ENCODE data around the gene MS4A15. TPM values are rescaled to one million over a fixed set of nuclear protein-coding genes. Genes with fewer than 3 reads are reported as not detected.

The MS4A15 gene
- total RNA-seq, 1 donor from 2014 or later: not detected

DNA sequence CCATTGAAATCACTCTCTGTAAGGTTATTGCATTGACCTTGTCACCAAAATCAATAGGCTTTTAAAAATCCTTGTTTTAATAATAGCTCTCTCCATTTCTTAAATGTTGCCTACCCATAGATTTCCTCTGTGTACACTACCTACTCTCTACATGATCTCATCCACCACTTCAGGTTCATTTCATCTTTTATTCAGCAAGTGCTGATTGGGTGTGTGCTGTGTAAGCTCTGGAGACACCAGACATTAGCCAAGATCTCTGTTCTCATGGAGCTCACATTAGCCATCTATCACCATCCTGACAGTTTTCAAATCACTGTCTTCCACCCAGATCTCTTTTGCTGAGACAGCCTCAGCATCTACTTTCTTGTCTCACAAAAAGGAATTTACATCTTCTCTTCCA lies 24.1 kb downstream of the MS4A15 start:
- H3F3A ChIP-seq (ENCODE audit: low read depth): no peaks in the 10 kb centered on the region
- no peak overlapping the region for H3K9ac ChIP-seq
- no peak overlapping the region for H3K4me2 ChIP-seq
- H3K4me1 ChIP-seq: no peaks in the 10 kb centered on the region
- TF ChIP-seq EZH2phosphoT487 (IDR thresholded peaks at IDR 0.05) (no peak), EZH2 (IDR thresholded peaks at IDR 0.05) (no peak)
- TF ChIP-seq, protein P1, sequence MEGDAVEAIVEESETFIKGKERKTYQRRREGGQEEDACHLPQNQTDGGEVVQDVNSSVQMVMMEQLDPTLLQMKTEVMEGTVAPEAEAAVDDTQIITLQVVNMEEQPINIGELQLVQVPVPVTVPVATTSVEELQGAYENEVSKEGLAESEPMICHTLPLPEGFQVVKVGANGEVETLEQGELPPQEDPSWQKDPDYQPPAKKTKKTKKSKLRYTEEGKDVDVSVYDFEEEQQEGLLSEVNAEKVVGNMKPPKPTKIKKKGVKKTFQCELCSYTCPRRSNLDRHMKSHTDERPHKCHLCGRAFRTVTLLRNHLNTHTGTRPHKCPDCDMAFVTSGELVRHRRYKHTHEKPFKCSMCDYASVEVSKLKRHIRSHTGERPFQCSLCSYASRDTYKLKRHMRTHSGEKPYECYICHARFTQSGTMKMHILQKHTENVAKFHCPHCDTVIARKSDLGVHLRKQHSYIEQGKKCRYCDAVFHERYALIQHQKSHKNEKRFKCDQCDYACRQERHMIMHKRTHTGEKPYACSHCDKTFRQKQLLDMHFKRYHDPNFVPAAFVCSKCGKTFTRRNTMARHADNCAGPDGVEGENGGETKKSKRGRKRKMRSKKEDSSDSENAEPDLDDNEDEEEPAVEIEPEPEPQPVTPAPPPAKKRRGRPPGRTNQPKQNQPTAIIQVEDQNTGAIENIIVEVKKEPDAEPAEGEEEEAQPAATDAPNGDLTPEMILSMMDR (IDR thresholded peaks at IDR 0.05): no peak
- Mint-ChIP-seq H3K27me3 (ENCODE audit: insufficient read depth, low read depth) (peaks cover 6% of the 10 kb centered on the region), H3K27ac (no peak overlapping the region), H3K4me1 (peaks cover 11% of the 10 kb centered on the region), H3K36me3 (no peaks in the 10 kb centered on the region), H3K9me3 (no peaks in the 10 kb centered on the region), H3K4me3 (no peak overlapping the region)
- no peak overlapping the region for H2AFZ ChIP-seq (replicated peaks)
- no peak overlapping the region for H3K4me3 ChIP-seq
- no peaks in the 10 kb centered on the region for H3K36me3 ChIP-seq
- H3K27me3 ChIP-seq: no peaks in the 10 kb centered on the region
- no peaks in the 10 kb centered on the region for H4K20me1 ChIP-seq (ENCODE audit: low read depth)
- no peaks in the 10 kb centered on the region for H3K79me2 ChIP-seq (ENCODE audit: low read depth)
- H3K9me3 ChIP-seq (ENCODE audit: low read depth): no peaks in the 10 kb centered on the region
- DNase-seq (ENCODE audit: low spot score): no peak
- H3K27ac ChIP-seq: no peak overlapping the region

DNA sequence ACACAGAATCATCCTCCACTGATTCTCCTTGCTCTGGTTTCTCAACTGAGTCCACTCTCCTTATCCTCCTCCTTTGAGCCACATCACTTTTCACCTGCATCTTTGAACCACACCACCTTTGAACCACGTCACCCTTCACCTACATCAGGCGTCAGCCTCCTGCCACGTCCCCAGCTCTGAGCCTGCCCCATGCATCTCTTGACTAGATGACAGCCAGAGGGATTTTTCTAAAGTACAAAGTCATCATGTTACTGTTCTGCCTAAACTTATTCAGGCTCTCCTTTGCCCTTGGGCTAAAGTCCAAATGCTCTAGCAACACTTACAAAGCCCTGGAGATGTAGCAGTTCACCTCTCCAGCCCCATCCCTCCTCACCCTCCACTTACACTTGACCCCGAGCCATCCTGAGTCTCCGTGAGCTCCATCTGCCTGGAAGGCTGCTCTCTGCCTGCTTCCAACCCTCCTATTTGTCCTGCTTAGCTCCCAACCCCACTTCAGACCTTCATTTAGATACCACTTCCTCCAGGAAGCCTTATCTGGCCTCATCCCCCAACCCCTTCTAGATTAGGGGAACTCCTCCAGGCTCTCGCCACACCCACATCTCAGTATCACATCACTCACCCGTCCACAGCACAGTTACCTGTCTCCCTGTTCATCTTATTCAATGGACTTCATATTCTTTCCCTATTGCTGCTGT lies 24.8 kb downstream of the MS4A15 start:
- no peak overlapping the region for H2AFZ ChIP-seq (replicated peaks)
- H3K27ac ChIP-seq: no peak overlapping the region
- H3K36me3 ChIP-seq: no peaks in the 10 kb centered on the region
- no peaks in the 10 kb centered on the region for H3K27me3 ChIP-seq
- H3K9me3 ChIP-seq (ENCODE audit: low read depth): no peaks in the 10 kb centered on the region
- no peaks in the 10 kb centered on the region for H4K20me1 ChIP-seq (ENCODE audit: low read depth)
- H3K4me1 ChIP-seq: no peaks in the 10 kb centered on the region
- H3K4me3 ChIP-seq: no peak overlapping the region
- H3K27ac Mint-ChIP-seq: no peak overlapping the region
- no peak overlapping the region for H3K4me3 Mint-ChIP-seq
- TF ChIP-seq EZH2 (IDR thresholded peaks at IDR 0.05) (no peak), EZH2phosphoT487 (IDR thresholded peaks at IDR 0.05) (no peak)
- TF ChIP-seq, protein P1 (IDR thresholded peaks at IDR 0.05): no peak
- no peaks in the 10 kb centered on the region for H3F3A ChIP-seq (ENCODE audit: low read depth)
- H3K27me3 Mint-ChIP-seq (ENCODE audit: insufficient read depth, low read depth): peaks cover 5% of the 10 kb centered on the region
- no peaks in the 10 kb centered on the region for H3K36me3 Mint-ChIP-seq
- no peak for DNase-seq (ENCODE audit: low spot score)
- no peaks in the 10 kb centered on the region for H3K9me3 Mint-ChIP-seq
- H3K4me1 Mint-ChIP-seq: peaks cover 13% of the 10 kb centered on the region
- H3K79me2 ChIP-seq (ENCODE audit: low read depth): no peaks in the 10 kb centered on the region
- H3K4me2 ChIP-seq: no peak overlapping the region
- H3K9ac ChIP-seq: no peak overlapping the region

DNA sequence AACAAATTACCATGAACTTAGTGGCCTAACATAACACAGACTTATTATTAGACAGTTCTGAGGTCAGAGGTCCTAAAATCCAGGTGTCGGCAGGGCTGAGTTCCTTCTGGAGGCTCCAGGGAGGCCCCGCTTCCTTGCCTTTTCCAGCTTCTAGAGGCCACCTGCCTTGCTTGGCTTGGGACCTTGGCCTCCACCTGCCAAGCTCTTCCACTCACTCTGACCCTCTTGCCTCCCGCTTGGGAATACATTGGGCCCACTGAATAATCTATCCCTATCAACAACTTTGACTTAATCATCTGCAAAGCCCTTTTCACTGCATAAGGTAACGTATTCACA lies 25.3 kb downstream of the MS4A15 start:
- Histone ChIP-seq H3K27ac (no peak overlapping the region), H3K9me3 (ENCODE audit: low read depth) (no peaks in the 10 kb centered on the region), H3K36me3 (no peaks in the 10 kb centered on the region), H3K4me1 (no peaks in the 10 kb centered on the region), H3K4me3 (no peak overlapping the region), H3K4me2 (no peak overlapping the region), H3K27me3 (no peaks in the 10 kb centered on the region), H2AFZ (replicated peaks) (no peak overlapping the region), H3F3A (ENCODE audit: low read depth) (no peaks in the 10 kb centered on the region), H4K20me1 (ENCODE audit: low read depth) (no peaks in the 10 kb centered on the region), H3K79me2 (ENCODE audit: low read depth) (no peaks in the 10 kb centered on the region), H3K9ac (no peak overlapping the region)
- H3K9me3 Mint-ChIP-seq: no peaks in the 10 kb centered on the region
- peaks cover 15% of the 10 kb centered on the region for H3K4me1 Mint-ChIP-seq
- no peak overlapping the region for H3K27ac Mint-ChIP-seq
- H3K4me3 Mint-ChIP-seq: no peak overlapping the region
- no peak for DNase-seq (ENCODE audit: low spot score)
- no peaks in the 10 kb centered on the region for H3K36me3 Mint-ChIP-seq
- H3K27me3 Mint-ChIP-seq (ENCODE audit: insufficient read depth, low read depth): peaks cover 5% of the 10 kb centered on the region
- no peak for TF ChIP-seq EZH2phosphoT487 (IDR thresholded peaks at IDR 0.05)
- TF ChIP-seq EZH2 (IDR thresholded peaks at IDR 0.05): no peak
- TF ChIP-seq, protein P1 (IDR thresholded peaks at IDR 0.05): no peak
